Left ventricle myocardium superior (tissue), 1 donor: ENCODE data around the gene TRHDE. TPM values are rescaled to one million over a fixed set of nuclear protein-coding genes. Genes with fewer than 3 reads are reported as not detected.

Source experiments
- ATAC-seq: fragments of 200-7000 bp; cut with Tn5 transposase; one replicate; pipeline ENCODE4 v1.9.1; 2020; ENCODE audit warnings: mild to moderate bottlenecking, moderate library complexity
- DNase-seq: peaks from one replicate; pipeline ENCODE4 v3.0.0-alpha.2; 2020
- intact Hi-C: fragments of 100-400 bp; cut with micrococcal nuclease; formaldehyde crosslinking; loops from one replicate; pipeline ENCODE4 v1.11.0; 2022
- total RNA-seq: library from RNA; stranded (reverse); fragmentation: NEBNext Ultra II Directional; extraction: Animal tissue kit (Norgen Biotek cat#: 25700); gene quantifications from one replicate; pipeline ENCODE4 v1.2.1, GENCODE V29; 2021
- donor health status: DM: no; HTN: yes; CAD: no; lungs with severe emphysema.

TRHDE gene
- total RNA-seq, 1 donor from 2014 or later, result 0.35 TPM

- ATAC-seq (no peak), DNase-seq (no peak)
- intact Hi-C loops, result no loop called here
Measured at GRCh38 chr12:72369423-72369959, 97.3 kb downstream of the TRHDE start.

GRCh38 chr12:72380441-72380840, 108.3 kb downstream of the TRHDE start:
- ATAC-seq (no peak), DNase-seq (no peak)
- intact Hi-C loops, result no loop called here

- ATAC-seq, result no peak
- no peak for DNase-seq
- intact Hi-C loops, result no loop called here
Measured at GRCh38 chr12:72388322-72388721, 116.2 kb downstream of the TRHDE start.

- ATAC-seq, result no peak
- no peak for DNase-seq
- intact Hi-C loops, result no loop called here
Measured at GRCh38 chr12:72390146-72390545, 118.0 kb downstream of the TRHDE start.

- intact Hi-C loops, result no loop called here
- ATAC-seq, result no peak
- no peak for DNase-seq
Measured at GRCh38 chr12:72406111-72406510, 133.9 kb downstream of the TRHDE start.

DNA sequence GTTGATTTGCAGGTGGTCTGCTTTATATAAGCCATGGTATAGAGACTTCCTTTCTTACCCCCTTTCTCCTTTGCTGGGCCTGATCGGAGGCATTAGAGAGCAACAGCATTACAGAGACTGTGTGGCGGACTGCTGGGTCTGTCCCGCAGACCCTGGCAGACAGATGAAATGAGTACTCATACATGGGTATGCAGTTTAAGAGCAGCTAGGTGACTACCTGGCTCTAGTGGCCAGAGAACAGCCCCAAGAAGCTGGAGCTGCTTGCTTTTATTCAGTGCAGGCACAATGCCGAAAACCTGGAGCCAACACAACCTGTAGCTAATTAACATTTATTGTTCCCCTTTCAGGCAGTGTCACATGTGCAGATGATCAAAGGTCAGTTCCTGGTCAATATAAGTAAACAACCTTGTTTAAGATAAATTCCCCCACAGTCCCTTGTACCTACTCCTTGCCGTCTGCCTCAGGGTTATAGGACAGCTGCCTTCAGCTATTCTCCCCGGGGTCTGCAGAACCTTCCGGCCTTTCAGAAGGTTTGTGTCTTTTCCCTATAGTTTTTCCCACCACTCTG, 160.0 kb downstream of the TRHDE start:
- intact Hi-C loops, result no loop called here
- DNase-seq (no peak), ATAC-seq (no peak)

- ATAC-seq (no peak), DNase-seq (no peak)
- intact Hi-C loops, result no loop called here
Measured at GRCh38 chr12:72433298-72433697, 161.1 kb downstream of the TRHDE start.

DNA sequence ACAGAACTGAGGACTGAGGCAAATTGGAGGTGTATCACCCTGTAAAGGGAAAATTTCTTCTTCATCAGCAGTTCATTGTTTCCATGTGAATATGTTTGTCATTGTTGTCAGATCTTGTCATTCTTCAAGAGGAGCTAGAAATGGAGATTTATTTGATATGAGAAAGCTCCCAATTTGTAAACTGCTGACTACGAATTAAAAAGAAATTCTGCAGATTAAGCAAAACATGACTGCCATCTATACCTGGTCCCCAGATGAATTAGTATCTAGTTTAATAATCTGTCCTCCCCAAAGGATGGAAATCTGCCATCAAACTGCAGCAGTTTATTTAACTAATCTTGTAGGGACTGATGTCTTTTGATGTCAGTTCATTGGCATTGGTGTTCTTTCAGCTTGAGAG, 162.8 kb downstream of the TRHDE start:
- DNase-seq (no peak), ATAC-seq (no peak)
- intact Hi-C loops, result no loop called here

GRCh38 chr12:72442217-72442616, 170.0 kb downstream of the TRHDE start:
- intact Hi-C loops, result no loop called here
- ATAC-seq (no peak), DNase-seq (no peak)

GRCh38 chr12:72444125-72444524, 172.0 kb downstream of the TRHDE start:
- ATAC-seq (no peak), DNase-seq (no peak)
- intact Hi-C loops, result no loop called here

DNA sequence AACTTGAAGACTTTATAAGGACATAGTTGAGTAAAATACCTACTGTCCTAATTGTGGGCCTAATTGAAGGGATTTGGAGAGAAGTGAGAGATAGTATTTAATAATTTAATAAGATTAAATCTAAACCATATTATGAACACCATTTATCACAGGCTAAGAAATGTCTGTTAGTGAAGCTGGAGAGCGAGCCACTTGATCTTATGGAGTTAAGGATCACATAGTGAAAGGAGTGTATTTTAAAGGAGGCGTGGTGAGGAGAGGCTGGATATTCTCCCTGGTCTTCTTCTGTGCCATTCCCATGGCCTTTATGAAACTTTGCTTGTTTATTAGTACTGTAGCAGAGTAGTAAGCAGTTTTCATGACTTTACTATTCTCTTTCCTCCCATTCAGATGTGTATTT, 172.4 kb downstream of the TRHDE start:
- no peak for DNase-seq
- no peak for ATAC-seq
- intact Hi-C loops, result no loop called here

GRCh38 chr12:72448089-72448488, 175.9 kb downstream of the TRHDE start:
- DNase-seq (no peak), ATAC-seq (no peak)
- intact Hi-C loops, result no loop called here

DNA sequence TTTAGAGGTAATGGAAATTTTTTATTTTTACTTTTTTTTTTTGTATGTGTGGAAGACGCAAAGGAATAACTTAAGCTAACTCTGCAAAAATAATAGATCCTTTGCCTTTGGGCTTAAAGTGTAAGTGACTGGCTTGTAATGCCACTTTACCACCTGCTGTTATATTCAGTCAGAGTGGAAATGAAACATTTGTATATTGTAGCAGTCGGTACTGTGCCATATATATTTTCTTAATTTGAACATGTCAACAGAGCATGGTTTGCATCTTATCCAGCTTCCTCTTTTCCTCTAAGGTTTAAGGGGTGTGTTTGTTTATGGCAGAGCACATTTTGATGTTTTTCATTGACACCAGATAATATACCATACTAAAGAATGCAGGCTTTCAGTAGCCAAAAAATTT, 176.6 kb downstream of the TRHDE start:
- DNase-seq (no peak), ATAC-seq (no peak)
- intact Hi-C loops, result no loop called here

GRCh38 chr12:72453066-72453465, 180.9 kb downstream of the TRHDE start:
- intact Hi-C loops, result no loop called here
- ATAC-seq (no peak), DNase-seq (no peak)

DNA sequence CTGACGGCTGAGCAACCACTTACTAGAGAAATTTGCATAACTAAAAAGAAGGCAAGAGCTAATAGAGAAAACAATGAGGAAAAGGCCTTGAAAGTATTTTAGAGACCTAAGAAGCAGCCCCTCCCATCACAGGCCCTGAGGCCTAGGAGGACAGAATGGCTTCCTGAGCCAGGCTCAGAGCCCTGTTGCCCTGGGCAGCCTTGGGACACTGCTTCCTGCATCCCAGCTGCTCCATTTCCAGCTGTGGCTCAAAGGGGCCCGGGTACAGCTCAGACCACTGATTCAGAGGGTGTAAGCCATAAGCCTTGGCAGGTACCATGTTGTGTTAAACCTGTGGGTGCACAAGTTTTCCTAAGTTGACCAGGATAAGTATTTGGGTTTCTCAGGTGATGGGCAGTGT, 181.4 kb downstream of the TRHDE start:
- intact Hi-C loops, result no loop called here
- DNase-seq (no peak), ATAC-seq (no peak)

DNA sequence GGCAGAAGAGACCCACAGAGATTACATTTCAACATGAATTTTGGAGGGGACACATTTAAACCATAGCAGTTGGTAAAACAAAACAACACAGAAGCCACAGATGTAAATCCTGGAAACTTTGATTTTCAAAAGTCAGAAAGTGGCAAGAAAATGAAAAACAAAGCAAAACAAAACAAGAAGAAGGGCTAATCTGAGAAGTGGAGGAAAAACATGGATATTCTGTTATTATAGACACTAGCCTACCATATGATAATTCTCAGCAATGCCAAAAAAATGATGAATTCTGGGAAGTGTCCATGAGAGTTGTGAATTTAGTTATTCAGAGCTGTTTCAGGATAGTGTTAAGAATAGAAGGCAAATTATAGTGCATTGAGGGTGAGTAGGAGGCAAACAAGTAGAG, 192.3 kb downstream of the TRHDE start:
- no peak for DNase-seq
- ATAC-seq, result no peak
- intact Hi-C loops, result no loop called here

- ATAC-seq (no peak), DNase-seq (no peak)
- intact Hi-C loops, result no loop called here
Measured at GRCh38 chr12:72465155-72465554, 193.0 kb downstream of the TRHDE start.

DNA sequence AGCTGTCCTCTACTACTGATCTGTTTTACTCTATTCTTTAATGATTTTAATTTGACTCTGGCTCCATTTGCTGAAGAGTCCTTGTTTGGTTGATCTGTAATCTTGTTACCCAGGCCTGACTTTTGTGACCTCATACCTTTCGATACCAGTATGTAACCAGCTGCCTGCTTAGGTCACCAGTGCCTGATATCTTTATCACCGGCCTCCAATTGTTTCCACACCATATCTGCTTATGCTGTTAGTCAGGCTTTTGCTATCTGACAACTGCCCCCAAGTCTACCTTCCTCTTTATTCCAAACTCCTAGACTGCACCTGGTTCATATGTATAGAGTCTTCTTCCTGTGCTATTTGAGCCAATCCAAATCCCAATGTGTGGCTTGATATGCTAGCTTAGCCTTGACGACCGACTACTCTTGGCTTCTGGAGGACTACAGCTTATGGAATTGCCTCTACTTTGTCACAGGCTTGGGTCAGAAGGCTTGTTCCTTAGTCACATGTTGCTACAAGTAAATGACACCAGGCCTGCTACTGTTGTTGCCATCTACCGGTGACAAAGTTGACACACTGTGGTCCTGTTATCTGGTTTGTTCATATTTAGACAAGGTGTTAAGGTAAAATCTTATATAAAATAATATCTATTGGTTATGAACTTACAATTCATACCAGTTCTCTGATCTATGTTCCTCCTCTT, 193.9 kb downstream of the TRHDE start:
- DNase-seq, result no peak
- ATAC-seq, result no peak
- intact Hi-C loops, result no loop called here

- intact Hi-C loops, result no loop called here
Measured at GRCh38 chr12:72467985-72468384, 195.8 kb downstream of the TRHDE start.

DNA sequence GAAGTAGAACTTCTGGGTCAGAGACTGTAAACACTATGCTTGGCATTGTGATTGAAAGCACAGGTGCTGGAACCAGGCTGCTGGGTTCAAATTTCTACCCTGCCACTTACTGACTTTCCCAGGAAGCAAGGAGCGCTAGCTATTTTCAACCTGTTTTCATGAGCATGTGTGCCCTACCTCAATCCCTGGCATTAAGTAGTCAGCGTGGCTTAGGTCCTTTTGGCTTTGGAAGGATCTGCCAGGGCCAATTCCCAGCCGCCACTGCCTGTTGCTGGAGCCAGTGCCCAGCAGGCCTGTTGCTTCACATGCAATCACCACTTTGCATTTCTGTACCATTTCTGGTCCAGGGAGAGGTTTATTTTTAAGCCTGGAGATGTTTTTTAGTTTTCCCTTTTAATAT, 196.3 kb downstream of the TRHDE start:
- ATAC-seq (no peak), DNase-seq (no peak)
- intact Hi-C loops, result no loop called here

More at GRCh38 chr12:72467985-72468384, 195.8 kb downstream of the TRHDE start:
- ATAC-seq (no peak), DNase-seq (no peak)

DNA sequence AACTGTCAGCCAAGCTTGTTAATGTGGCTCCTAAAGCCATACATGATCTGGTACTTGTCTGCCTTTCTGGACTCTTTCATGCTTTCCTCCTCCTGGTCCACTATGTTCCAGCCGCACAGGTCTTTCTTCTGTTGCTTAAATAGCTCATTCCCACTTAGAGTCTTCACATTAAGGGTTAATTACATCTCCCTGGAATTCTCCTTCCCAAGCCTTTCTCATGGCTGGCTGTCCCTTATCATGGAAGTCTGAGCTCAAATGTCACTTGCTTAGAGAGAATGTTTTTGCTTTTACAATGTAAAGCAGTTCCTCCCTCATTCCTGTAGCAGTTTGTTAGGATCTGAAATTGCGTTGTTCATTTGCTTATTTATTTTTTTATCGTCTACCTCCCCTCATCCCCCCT, 199.6 kb downstream of the TRHDE start:
- ATAC-seq, result no peak
- intact Hi-C loops, result no loop called here
- DNase-seq, result no peak
